Bone marrow (tissue), 2 donors: ENCODE measurements around the gene WDR76.
"Not testable (repeated sequence)": the region's sequence is repeated elsewhere in the genome, so short reads cannot be mapped to it uniquely, and the experiment has no call there.

Experiments
- DNase-seq, 2 donors: peaks; one replicate each; lab custom pipeline; 2025; lab: John Stamatoyannopoulos, UW

Gene WDR76

DNA sequence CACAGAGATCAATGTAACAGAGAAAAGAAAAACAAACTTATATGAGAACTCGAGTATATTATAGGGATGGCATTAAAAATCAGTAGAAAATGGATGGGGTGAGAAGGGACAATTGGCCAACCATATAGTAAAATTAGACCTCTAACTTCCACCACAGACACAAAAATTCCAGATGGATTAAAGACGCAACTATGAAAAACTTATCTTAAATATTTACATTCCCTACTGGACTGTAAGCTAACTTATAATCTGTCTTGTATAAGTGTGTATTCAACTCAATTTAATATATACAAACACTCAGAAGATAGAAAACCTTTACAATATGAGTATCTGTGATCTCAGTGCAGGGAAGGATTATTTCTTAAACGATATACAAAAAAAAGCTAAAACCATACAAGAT, 5.3 kb upstream of the WDR76 start:
- DNase-seq, result no peak

DNA sequence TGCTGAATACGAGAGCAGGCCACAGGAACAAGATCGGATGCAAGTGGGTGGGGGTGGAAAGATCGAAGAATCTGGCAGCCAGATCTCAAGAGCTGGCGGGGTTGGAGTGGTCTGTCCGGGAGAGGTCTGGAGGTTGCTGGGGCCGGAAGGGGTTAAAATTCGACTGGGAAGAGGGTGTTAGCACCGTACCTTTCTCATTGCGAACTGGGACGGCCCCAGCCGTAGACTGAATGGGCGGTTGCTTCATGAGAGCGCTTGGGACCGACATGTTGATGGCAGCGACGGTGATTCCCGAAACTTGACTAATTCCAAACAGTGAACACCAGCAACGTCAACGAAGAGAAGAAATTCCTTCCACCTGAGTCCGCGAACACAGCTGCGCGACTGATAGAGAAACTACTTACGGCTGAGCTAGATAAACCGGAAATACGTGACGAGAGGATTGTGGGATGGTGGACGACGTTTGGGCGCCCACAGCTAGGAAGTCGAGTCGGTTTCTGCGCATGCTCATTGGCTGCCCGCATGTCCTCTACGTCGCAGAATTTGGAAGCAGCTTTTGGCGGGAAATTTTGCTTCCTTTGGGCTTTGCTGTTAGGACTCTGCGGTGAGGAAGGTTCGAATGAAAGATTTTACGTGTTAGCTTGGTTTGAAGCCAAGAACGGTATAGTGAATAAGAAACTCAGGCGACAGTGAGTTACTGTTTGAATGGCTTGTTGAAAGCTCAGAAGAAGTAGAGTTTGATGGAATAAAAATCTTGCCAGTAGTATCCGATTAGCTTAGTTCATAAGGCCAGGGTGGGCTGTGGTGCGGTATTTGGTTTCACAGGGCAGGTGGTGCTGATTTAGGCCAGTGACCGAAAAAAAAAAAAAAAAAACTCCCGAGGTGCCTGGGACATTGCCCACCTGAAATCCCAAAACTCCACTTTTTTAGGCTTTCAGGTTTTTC, 2.2 kb upstream of the WDR76 start, which contains the start of gene MFAP1:
MFAP1 (minus strand) TSS at position 389 of the 945 bp plus-strand sequence; CDS start at position 268, 121 bp downstream.
- peak; percentile 69 to 97 for DNase-seq

DNA sequence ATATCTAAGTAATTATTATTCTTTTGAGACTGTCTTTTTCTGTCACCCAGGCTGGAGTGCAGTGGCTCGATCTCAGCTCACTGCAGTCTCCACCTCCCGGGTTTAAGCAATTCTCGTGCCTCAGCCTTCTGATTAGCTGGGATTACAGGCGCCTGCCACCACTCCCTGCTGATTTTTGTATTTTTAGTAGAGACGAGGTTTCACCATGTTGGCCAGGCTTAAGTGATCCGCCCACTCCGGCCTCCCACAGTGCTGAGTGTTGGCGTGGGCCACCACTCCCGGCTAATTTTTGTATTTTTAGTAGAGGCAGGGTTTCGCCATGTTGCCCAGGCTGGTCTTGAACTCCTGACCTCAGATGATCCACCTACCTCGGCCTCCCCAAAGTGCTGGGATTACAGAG, 1.5 kb upstream of the WDR76 start:
- DNase-seq, result not testable (repeated sequence)

DNA sequence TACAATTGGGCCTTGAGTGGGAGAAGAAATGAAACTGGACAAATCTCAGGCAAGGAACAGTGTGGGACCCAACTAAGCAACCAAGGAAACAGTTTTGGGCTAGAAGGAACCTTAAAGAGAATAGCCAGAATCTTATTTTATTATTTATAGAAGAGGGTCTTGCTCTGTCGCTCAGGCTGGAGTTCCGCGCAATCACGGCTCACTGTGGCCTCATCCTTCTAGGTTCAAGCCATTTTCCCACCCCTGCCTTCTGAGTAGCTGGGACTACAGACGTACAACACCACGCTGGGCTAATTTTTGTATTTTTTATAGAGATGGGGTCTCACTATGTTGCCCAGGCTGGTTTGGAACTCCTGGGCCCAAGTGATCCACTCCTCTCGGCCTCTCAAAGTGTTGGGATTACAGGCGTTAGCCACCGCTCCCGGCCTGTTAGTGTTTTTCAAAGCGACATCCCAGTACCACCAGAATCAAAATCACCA, 734 bp upstream of the WDR76 start:
- DNase-seq, result no peak

DNA sequence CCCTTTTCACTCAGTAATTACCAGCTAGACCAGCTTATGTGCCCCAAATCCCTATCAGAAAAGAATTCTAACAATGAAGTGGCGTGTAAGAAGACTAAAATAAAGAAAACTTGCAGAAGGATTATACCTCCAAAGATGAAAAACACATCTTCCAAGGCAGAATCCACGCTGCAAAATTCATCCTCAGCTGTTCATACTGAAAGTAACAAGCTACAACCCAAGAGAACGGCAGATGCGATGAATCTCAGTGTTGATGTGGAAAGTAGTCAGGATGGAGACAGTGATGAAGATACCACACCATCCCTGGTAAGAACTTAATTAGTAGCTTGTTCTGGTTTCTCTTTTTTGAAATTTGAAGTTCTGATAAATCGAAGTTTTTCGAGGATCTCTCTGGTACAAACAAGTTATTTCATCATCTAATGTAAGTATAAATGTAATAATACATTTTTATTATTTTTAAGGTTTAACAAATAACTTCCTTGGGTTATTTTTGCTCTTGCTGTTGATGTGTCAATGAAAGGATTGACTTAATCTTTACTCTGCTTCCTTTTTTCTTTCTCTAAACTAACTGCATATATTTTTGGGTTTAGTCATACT, 1.4 kb downstream of the WDR76 start:
- DNase-seq, result no peak

DNA sequence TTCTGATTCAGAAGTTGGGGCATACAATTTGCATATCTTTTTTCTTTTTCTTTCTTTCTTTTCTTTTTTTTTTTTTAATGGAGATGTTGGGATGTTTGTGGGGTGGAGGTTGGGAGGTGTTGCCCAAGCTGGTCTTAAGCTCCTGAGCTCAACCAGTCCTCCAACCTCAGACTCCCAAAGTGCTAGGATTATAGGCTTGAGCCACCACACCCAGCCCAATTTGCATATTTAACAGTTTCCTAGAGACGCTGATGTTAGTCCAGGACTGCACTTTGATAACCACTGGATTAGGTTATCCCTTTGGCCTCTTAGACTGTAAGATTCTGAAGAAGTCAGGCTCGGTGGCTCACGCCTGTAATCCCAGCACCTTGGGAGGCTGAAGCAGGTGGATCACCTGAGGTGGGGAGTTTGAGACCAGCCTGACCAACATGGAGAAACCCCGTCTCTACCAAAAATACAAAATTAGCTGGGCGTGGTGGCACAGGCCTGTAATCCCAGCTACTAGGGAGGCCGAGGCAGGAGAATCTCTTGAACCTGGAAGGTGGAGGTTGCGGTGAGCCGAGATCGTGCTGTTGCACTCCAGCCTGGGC, 3.2 kb downstream of the WDR76 start:
- not testable (repeated sequence) for DNase-seq

DNA sequence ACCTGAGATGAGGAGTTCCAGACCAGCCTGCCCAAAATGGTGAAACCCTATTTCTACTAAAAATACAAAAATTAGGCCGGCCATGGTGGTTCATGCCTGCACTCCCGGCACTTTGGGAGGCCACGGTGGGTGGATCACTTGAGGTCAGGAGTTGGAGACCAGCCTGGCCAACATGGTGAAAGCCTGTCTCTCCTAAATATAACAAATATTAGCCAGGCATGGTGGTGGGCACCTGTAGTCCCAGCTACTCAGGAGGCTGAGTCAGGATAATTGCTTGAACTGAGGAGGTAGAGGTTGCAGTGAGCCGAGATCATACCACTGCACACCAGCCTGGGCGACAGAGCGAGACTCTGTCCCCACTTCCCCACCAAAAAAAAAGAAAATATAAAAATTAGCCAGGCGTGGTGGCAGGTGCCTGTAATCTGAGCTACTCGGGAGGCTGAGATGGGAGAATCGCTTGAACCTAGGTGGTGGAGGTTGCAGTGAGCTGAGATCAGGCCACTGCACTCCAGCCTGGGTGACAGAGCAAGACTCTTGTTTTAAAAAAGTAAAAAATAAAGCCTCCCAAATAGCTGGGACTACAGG, 4.0 kb downstream of the WDR76 start:
- not testable (repeated sequence) for DNase-seq

DNA sequence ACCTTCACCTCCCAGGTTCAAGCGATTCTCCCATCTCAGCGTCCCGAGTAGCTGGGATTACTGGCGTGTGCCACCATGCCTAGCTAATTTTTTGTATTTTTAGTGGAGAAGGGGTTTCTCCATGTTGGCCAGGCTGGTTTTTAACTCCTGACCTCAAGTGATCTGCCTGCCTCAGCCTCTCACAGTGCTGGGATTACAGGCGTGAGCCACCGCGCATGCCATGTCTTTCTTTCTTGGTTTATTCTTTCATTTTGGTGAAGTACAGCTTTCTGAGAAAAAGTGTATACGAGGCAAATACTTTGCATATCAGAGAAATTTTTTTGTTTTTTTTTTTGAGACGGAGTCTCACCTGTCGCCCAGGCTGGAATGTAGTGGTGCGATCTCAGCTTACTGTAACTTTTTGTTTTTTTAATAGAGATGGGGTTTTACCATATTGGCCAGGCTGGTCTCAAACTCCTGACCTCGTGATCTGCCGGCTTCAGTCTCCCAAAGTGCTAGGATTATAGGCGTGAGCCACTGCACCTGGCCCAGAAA, 4.8 kb downstream of the WDR76 start:
- not testable (repeated sequence) for DNase-seq

DNA sequence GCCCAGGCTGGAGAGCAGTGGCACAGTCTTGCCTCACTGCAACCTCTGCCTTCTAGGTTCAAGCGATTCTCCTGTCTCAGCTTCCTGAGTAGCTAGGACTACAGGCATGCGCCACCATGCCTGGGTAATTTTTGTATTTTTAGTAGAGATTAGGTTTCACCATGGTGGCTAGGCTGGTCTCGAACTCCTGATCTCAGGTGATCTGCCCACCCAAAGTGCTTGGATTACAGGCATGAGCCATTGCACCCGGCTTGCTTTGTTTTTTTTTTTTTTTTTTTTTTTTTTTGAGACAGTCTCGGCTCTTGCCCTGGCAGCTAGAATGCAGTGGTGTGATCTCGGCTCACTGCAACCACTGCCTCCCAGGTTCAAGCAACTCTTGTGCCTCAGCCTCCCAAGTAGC, 5.7 kb downstream of the WDR76 start:
- not testable (repeated sequence) for DNase-seq

DNA sequence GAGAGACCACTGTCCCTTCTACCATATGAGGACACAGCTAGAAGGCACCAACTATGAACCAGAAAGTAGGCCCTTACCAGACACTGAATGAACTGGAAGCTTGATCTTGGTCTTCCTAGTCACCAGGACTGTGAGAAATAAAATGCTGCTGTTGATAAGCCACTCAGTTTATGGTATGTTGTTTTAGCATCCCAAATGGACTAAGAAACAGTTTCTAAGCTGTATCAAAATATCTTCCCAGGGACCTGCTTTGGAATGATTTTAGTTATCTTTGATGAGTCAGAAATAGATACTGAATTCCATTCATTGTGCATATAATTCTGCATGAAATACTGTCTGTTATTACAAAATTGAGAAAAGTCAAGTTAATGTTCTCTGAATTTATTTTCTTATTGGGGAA, 18.6 kb downstream of the WDR76 start:
- no peak for DNase-seq

DNA sequence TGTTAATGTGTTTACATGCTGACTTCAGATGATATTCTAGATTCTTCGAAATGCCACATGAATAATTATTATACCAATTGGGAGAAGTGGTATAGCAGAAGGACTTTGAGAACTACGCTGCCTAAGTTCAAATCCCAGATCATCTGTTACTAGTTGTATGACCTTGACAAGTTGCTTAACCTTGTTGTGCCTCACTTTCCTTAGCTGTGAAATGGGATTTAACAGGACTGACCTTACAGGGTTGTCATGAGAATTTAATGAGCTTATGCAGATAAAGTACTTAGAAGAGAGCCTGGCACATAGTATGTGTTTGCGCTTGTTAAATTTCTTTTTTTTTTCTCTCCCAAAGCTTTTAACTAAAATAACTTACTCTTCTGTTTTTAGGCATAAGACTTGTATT, 24.4 kb downstream of the WDR76 start:
- DNase-seq, result no peak

DNA sequence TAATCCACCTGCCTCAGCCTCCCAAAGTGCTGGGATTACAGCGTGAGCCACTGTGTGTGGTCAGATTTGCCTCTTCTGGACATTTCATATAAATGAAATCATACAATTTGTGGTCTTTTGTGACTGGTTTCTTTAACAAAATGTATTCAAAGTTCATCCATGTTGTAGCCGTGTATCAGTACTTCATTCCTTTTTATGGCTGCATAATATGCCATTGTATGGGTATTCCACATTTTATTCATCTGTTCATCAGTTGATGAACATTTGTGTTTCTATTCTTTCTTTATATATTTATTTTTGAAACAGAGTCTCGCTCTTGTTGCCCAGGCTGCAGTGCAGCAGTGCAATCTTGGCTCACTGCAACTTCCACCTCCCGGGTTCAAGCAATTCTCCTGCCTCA, 25.8 kb downstream of the WDR76 start:
- no peak for DNase-seq

DNA sequence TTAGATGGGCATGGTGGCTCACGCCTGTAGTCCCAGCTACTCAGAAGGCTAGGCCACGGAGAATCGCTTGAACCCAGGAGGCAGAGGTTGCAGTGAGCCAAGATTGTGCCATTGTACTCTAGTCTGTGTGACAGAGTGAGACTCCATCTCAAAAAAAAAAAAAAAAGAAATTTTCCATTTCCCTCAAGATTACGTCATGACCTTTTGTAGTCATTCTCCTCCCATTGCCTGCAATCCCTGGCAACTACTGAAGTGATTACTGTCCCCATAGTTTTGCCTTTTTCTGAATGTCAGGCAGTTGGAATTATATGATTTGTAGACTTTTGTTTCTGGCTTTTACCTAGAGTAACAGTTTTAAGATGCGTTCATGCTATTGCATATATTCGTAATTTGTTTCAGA, 28.0 kb downstream of the WDR76 start:
- no peak for DNase-seq

DNA sequence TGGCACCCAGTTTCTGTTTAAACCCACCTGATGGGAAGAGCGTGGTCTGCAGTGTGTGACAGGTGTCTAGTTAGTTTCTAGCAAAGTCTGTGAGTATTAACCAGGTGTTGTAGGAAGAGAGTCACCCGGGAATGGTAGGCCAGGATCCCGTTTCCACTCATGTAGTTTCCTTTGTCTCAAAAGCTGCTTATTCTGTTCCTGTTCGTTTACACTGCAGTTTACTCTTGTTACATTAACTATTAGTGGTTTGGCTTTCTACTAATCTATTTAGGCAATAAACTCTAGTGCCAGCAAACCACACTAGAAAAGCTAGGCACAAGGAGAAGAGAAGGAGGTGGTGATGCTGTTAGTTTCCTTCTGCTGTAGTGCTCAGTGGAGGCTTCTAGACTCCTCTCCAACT, 32.7 kb downstream of the WDR76 start:
- DNase-seq, result no peak

DNA sequence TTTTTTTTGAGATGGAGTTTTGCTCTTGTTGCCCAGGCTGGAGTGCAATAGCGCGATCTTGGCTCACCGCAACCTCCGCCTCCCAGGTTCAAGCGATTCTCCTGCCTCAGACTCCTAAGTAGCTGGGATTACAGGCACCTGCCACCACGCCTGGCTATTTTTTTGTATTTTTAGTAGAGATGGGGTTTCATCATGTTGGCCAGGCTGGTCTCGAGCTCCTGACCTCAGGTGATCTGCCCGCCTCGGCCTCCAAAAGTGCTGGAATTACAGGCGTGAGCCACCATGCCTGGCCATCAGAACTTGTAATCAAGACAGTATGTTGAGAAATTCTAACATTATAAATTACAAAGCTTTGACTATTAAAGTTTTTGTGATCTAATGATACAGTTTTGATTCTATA, 39.8 kb downstream of the WDR76 start:
- DNase-seq, result not testable (repeated sequence)

DNA sequence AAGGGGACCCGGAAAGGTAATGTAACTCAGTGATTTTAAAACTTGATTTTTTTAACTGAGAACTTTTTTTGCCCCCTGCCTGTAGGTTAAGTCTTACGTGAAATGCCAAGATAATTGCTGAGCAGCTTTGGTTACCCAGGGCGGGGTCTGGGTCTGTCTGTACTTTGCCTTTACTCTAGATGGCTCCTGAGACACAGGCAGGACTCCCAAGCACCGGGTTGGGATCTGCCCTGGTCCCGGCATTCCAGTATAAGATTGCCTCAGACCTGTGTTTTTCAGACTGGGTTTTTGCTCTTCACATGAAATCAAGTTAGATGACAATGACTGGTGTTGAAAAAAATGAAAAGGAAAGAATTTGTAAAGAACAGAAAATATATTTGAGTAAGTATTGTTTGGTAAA, 40.3 kb downstream of the WDR76 start:
- DNase-seq, result no peak

DNA sequence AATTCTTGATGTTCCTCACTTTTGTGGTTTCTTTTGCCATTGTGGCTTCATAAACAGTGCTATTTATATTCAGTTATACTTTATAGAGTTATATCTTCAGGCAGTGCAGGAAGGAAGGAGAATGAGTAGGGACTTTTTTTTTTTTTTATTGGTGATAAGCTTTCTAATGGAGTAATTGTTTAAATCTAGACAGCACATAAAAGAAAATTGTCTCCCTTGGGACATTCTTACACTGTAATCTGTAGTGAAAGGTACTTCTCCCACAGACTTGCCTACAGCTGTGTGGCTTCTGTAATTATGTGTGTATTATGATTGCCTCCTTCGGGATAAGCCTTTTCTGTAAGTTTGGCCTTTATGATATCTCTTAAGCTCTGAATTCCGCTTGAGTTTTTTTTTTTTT, 41.6 kb downstream of the WDR76 start:
- DNase-seq, result peak in 1 of 2 donors; percentile 15

DNA sequence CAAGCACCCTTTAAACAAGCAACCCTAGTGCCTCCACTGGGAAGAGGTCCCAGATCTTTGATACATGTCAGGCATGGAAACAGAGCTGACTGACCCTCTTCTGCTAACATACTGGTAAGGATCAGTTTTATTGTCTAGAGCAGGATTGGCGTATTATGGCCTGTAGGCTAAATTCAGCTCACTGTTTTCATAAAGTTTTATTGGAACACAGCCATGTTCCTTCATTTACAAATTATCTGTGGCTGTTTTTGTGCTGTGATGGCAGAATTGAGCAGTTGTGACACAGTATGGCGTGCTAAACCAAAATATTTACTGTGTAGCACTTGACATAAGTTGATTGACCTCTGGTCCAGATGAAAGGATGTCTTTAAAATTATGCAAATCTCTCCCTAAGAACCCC, 45.0 kb downstream of the WDR76 start:
- no peak for DNase-seq

DNA sequence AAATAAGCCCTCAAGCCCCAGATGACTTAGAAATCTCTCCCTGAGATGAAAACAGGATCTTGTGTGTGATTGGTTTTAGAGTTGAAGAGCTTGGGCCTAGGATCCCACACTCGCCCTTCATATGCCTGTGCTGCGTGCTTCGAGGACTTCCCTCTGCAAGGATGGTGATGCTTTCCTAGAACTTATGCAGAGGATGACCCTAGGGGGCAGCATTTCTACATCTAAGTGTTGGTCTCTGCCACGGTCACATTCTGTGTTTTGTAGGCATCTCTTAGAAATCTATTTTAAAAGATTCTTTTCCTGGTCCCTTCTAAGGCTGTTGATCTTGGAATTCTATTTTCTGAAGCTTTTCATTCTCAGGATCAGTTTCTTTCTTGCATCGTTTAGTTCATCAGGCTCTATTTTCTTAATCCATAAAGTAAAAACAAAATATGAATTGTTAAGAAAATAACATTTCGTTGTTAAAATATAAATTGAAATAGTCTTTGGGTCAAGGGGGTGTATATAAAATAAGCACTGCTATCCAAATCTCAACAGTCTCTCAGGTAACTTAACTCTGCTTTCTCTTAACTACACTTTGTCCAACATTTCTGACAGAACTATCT, 45.7 kb downstream of the WDR76 start:
- DNase-seq, result peak in 1 of 2 donors; percentile 21

DNA sequence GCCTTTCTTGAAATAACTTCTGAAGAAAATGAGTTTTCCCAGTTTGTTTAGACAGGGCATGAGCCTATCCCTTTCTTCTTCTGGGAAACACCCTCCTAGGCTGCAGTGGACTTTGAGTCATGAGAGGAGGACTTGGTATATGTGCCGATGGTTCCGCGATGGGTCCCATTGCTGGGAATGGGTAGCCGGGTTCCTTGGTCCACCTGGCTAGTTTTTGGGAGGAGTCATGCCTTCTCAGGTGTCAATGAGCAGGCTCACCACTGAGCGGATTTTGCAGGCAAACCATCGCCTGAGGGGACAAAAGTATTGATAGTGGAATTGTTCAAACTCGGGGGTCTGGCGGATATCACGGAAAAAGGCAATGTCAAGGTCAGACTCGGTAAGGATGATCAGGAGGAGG, 46.8 kb downstream of the WDR76 start:
- no peak for DNase-seq

DNA sequence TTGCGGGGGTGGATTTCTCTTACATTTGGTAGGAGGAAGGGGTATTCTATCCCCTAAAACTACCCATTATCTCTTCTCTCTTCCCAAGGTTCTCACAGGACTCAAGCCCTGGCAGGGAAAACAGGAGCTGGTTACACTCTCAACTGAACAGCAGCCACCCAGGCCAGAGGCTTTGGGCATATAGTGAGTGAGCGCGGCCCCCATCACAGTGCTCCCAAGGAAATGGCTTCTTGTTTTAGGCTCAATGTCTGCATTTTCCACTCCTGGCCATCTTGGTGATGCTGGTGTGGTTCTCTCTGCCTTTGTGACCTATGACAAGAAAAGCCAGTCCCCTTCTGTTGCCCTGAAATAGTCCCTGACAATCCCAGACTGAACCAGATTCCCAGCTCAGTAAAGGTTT, 50.1 kb downstream of the WDR76 start:
- no peak for DNase-seq

DNA sequence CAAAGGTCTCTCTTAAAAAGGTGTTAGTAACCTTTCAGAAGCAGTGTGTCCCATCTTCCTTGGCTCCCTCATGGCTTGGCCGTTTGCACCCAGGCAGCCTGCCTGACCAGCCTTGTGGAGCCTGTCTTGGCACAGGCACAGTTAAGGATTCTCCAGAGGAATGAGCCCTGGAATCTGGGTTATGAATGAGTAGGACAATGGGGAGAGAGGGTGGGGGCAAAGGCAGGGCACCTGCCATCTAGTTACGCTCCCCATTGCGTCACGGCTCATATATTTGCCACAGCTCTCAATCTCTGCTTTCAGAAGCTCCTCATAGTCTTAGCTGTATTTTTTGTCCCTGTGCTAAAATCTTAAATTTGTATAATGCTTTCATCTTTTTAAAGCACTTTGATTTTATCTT, 50.6 kb downstream of the WDR76 start:
- DNase-seq, result no peak
